Testis (tissue), 2 donors: ENCODE results near the gene CMTM7.

Experiments used
- POLR2A ChIP-seq: fragments of 450-650 bp; IDR thresholded peaks from one replicate; pipeline ENCODE4 v1.6.1; 2017; ENCODE audit warnings: antibody characterized with exemption, mild to moderate bottlenecking, moderate library complexity
- TF ChIP-seq, protein P1 (sequence below), 3 experiments: fragments of 450-650 bp in 2 of 3; fragments of 200-600 bp in 1 of 3; sonication (generic) in 1 of 3; IDR thresholded peaks; one replicate each; pipeline ENCODE4 v1.5.1; 2016 to 2019; ENCODE audit warnings: antibody characterized with exemption in 3 of 3, mild to moderate bottlenecking in 2 of 3, moderate library complexity in 1 of 3

DNA sequence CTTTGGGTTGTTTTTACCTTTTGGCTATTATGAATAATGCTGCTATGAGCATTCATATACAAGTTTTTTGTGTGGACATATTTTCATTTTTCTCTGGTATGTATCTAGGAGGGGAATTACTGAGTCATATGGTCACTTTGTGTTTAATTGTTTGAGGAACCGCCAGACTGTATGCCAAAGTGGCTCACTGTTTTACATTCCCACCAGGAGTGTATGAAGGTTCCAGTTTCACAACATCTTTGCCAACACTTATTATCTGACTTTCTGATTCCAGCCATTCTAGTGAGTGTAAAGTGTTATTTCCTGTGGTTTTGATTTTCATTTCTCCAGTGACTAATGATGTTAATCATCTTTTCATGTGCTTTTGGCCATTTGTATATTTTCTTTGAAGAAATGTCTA lies 51.8 kb downstream of the CMTM7 start:
- no peak for TF ChIP-seq POLR2A
- TF ChIP-seq, protein P1, sequence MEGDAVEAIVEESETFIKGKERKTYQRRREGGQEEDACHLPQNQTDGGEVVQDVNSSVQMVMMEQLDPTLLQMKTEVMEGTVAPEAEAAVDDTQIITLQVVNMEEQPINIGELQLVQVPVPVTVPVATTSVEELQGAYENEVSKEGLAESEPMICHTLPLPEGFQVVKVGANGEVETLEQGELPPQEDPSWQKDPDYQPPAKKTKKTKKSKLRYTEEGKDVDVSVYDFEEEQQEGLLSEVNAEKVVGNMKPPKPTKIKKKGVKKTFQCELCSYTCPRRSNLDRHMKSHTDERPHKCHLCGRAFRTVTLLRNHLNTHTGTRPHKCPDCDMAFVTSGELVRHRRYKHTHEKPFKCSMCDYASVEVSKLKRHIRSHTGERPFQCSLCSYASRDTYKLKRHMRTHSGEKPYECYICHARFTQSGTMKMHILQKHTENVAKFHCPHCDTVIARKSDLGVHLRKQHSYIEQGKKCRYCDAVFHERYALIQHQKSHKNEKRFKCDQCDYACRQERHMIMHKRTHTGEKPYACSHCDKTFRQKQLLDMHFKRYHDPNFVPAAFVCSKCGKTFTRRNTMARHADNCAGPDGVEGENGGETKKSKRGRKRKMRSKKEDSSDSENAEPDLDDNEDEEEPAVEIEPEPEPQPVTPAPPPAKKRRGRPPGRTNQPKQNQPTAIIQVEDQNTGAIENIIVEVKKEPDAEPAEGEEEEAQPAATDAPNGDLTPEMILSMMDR (IDR thresholded peaks at IDR 0.05), result no peak
